WERI-Rb-1 (cell line): ENCODE measurements around the gene NDUFB3.

Experiments
- DNase-seq: peaks from one replicate; pipeline ENCODE4 v3.0.0-alpha.2; 2020
- H3K27ac ChIP-seq: fragments of 250-450 bp; sonication (Bioruptor Pico); 2 replicates; pipeline ENCODE4 v1.5.1; 2020; ENCODE audit warnings: mild to moderate bottlenecking, moderate library complexity
- H3K27me3 ChIP-seq: fragments of 250-450 bp; sonication (Bioruptor Pico); 2 replicates; pipeline ENCODE4 v1.5.1; 2021; ENCODE audit warnings: mild to moderate bottlenecking, low read depth, moderate library complexity; ENCODE audit not compliant: insufficient read depth, severe bottlenecking
- H3K36me3 ChIP-seq: fragments of 250-450 bp; sonication (Bioruptor Pico); 2 replicates; pipeline ENCODE4 v1.5.1; 2020; ENCODE audit warnings: mild to moderate bottlenecking, moderate library complexity
- H3K4me3 ChIP-seq: 2 replicates; pipeline ENCODE4 v1.5.1; 2011; ENCODE audit warnings: low read depth, mild to moderate bottlenecking, control low read depth, low read length
- H3K9me3 ChIP-seq: fragments of 250-450 bp; sonication (Bioruptor Pico); 2 replicates; pipeline ENCODE4 v1.5.1; 2021; ENCODE audit warnings: mild to moderate bottlenecking, moderate library complexity; ENCODE audit not compliant: severe bottlenecking
- TF ChIP-seq, protein P1 (sequence below): IDR thresholded peaks from 2 replicates; pipeline ENCODE4 v1.5.1; 2011; ENCODE audit warnings: low read depth, mild to moderate bottlenecking, control low read depth, inconsistent platforms, low read length

The NDUFB3 gene

DNA sequence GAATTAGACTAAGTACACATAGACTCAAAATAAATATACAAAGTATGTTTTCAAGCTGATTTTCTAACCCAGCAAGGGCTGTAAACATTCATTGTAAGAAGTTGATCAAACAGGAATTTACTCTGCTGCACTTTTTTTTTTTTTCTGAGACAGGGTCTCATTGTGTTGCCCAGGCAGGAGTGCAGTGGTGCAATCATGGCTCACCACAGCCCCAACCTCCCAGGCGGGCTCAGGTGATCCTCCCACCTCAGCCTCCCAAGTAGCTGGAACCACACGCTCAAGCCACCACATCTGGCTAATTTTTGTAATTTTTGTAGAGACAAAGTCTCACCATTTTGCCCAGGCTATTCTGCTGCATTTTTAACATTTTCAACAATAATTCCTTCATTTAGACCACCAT, 35.8 kb downstream of the NDUFB3 start:
- TF ChIP-seq, protein P1, sequence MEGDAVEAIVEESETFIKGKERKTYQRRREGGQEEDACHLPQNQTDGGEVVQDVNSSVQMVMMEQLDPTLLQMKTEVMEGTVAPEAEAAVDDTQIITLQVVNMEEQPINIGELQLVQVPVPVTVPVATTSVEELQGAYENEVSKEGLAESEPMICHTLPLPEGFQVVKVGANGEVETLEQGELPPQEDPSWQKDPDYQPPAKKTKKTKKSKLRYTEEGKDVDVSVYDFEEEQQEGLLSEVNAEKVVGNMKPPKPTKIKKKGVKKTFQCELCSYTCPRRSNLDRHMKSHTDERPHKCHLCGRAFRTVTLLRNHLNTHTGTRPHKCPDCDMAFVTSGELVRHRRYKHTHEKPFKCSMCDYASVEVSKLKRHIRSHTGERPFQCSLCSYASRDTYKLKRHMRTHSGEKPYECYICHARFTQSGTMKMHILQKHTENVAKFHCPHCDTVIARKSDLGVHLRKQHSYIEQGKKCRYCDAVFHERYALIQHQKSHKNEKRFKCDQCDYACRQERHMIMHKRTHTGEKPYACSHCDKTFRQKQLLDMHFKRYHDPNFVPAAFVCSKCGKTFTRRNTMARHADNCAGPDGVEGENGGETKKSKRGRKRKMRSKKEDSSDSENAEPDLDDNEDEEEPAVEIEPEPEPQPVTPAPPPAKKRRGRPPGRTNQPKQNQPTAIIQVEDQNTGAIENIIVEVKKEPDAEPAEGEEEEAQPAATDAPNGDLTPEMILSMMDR, result no peak
- no peak overlapping the region for H3K27ac ChIP-seq
- no peaks in the 10 kb centered on the region for H3K27me3 ChIP-seq
- H3K9me3 ChIP-seq, result no peaks in the 10 kb centered on the region
- DNase-seq, result no peak
- H3K36me3 ChIP-seq, result no peaks in the 10 kb centered on the region
- H3K4me3 ChIP-seq, result no peak overlapping the region

DNA sequence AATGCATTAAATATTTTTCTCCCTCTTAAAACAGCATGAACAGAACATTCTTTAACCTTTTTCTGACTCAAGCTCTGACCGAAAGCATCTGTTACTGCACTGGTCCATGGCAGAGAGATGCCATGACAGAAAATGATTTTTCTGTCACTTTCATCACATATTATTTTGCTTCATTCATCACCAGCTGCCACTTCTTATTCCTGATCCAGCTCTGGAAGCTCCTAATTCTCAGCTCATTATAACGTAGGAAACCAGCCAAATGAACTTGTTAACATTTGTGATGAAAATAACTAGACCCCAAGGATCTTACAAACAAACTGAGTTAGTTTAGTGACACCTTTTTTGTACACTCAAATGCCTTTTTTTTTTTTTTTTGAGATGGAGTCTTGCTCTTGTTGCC, 36.5 kb downstream of the NDUFB3 start:
- H3K36me3 ChIP-seq, result no peaks in the 10 kb centered on the region
- no peaks in the 10 kb centered on the region for H3K9me3 ChIP-seq
- no peak overlapping the region for H3K27ac ChIP-seq
- TF ChIP-seq, protein P1, result no peak
- no peaks in the 10 kb centered on the region for H3K27me3 ChIP-seq
- no peak for DNase-seq
- H3K4me3 ChIP-seq, result no peak overlapping the region

DNA sequence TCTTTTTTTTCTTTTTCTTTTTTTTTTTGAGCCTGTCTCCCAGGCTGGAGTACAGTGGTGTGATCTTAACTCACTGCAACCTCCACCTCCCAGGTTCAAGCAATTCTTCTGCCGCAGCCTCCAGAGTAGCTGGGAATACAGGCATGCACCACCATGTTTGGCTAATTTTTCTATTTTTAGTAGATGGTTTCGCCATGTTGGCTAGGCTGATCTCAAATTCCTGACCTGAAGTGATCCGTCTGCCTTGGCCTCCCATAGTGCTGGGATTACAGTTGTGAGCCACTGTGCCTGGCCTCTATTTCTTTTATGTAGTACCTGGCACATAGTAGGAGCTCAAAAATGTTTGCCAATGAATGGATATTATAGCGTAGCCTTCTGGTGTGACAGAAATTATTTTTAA, 37.4 kb downstream of the NDUFB3 start:
- Histone ChIP-seq H3K27me3 (no peaks in the 10 kb centered on the region), H3K9me3 (no peaks in the 10 kb centered on the region), H3K36me3 (no peaks in the 10 kb centered on the region), H3K4me3 (no peak overlapping the region), H3K27ac (no peak overlapping the region)
- no peak for DNase-seq
- TF ChIP-seq, protein P1, result no peak

DNA sequence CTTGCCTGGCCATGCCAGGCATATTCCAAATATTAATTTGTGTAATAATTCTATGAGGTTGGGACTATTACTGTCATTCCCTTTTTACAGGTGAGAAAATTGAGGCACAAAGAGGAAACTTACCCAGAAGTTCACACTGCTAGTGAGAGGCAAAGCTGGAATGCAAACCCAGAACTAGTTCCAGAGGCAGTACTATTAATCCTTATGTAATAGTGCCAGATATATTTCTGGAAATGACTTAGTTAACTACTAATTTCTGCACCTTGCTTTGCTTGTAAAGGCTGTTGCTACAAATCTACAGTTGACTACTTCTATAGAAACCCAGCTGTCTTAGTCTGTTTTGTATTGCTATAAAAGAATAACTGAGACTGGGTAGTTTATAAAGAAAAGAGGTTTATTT, 38.8 kb downstream of the NDUFB3 start:
- TF ChIP-seq, protein P1, result no peak

DNA sequence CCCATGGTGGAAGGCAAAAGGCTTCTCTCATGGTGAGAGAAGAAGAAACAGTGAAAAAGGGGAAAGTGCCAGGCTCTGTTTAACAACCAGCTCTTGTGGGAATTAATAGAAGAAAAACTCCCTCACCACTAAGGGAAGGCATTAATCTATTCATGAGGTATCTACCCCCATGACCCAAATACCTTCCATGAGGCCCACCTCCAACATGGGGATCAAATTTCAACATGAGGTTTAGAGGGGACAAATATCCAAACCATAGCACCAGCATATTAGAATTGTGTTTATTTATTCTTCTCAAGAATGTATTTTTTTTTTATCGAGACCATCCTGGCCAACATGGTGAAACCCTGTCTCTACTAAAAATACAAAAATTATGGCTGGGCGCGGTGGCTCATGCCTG, 39.3 kb downstream of the NDUFB3 start:
- TF ChIP-seq, protein P1, result no peak
- Histone ChIP-seq H3K36me3 (no peaks in the 10 kb centered on the region), H3K4me3 (no peak overlapping the region), H3K27me3 (no peaks in the 10 kb centered on the region), H3K9me3 (no peaks in the 10 kb centered on the region), H3K27ac (no peak overlapping the region)
- DNase-seq, result no peak

More for the DNA sequence above, 38.8 kb downstream of the NDUFB3 start:
- no peaks in the 10 kb centered on the region for H3K27me3 ChIP-seq
- DNase-seq, result no peak
- H3K36me3 ChIP-seq, result no peaks in the 10 kb centered on the region
- no peaks in the 10 kb centered on the region for H3K9me3 ChIP-seq
- H3K4me3 ChIP-seq, result no peak overlapping the region
- H3K27ac ChIP-seq, result no peak overlapping the region

DNA sequence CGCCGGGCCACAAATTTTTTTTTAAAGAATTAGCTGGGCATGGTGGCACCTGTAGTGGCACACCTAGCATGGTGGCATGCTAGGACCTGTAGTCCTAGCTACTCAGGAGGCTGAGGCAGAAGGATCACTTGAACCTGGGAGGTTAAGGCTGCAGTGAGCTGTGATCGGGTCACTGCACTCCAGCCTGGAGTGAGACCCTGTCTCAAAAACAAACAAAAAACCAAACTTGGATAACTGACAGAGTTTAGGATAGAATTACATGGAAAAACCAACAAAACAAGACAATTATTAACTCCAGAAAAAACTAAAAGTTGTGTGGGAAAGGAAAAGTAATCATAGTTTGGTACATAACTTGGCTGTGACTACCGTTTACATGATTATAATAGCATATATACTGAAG, 42.5 kb downstream of the NDUFB3 start:
- H3K9me3 ChIP-seq, result no peaks in the 10 kb centered on the region
- TF ChIP-seq, protein P1, result no peak
- H3K36me3 ChIP-seq, result no peaks in the 10 kb centered on the region
- H3K4me3 ChIP-seq, result no peak overlapping the region
- no peaks in the 10 kb centered on the region for H3K27me3 ChIP-seq
- DNase-seq, result no peak
- H3K27ac ChIP-seq, result no peak overlapping the region
